GM20000 (cell line): ENCODE measurements around the gene TENT5D.
"Not testable (repeated sequence)": the region's sequence is repeated elsewhere in the genome, so short reads cannot be mapped to it uniquely, and the experiment has no call there.

Experiments used
- DNase-seq: peaks from one replicate; pipeline ENCODE4 v3.0.0; 2012; ENCODE audit warnings: low spot score
- CTCF ChIP-seq: IDR thresholded peaks from 2 replicates; pipeline ENCODE4 v1.5.1; 2012; ENCODE audit warnings: mild to moderate bottlenecking, control low read depth; ENCODE audit errors: extremely low read depth, missing control alignments

Gene TENT5D

DNA sequence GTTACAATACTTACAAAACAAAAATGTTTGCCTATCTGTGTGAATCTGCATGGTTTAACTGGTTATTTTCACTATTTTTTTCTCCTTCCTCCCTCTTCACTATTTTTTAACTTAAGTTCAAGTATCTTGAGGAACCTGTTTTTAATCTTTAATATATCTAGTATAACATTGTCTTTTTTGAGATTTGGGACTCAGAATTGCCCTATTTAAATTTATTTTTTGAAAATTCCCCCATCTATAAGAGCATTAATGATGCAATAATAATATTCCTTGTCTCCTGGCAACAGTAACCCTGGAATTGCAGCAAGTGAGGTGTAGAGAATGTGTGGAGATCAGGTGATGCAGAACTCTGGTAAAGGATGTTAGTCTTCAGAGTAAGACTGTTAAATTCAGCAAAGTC, at the start of gene TENT5D:
Gene TENT5D (plus strand): TSS at position 301 of the 400 bp plus-strand sequence. CDS start 22,093 bp downstream, outside the sequence.
- no peak for TF ChIP-seq CTCF

GRCh38 chrX:80385651-80386050, 34.6 kb upstream of the TENT5D start:
- DNase-seq = not testable (repeated sequence)

More for the DNA sequence above, at the start of gene TENT5D:
- DNase-seq = no peak

DNA sequence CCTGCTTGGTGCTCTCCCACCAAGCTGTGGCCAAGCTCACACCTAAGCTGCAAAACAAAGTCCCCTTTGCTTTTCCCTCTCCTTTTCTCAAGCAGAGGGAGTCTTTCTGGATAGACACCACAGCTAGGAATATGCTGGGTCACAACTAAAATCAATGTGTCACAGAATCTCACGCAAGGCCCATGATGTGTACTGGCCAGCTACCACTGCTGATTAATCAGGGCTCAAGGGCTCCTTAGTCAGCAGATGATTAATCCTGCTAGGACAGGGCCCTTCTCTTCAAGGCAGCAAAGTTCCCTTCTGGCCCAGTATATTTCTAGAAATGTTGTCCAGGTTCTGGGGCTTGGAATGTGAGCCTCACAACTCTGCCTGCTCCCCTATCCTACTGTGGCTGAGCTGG, 32.0 kb upstream of the TENT5D start:
- no peak for TF ChIP-seq CTCF
- DNase-seq = no peak

DNA sequence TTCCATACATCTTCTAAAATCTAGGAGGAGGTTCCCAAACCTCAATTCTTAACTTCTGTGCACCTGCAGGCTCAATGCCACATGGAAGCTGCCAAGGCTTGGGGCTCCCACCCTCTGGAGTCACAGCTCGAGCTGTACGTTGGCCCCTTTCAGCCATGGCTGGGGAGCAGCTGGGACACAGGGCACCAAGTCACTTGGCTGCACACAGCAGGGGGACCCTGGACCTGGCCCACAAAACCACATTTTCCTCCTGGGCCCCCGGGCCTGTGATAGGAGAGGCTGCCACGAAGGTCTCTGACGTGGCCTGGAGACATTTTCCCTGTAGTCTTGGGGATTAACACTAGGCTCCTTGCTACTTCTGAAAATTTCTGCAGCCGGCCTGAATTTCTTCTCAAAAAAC, 8.2 kb upstream of the TENT5D start:
- TF ChIP-seq CTCF = no peak
- DNase-seq = no peak

- no peak for DNase-seq
- no peak for TF ChIP-seq CTCF
Measured at GRCh38 chrX:80423000-80423399, 2.8 kb downstream of the TENT5D start.

DNA sequence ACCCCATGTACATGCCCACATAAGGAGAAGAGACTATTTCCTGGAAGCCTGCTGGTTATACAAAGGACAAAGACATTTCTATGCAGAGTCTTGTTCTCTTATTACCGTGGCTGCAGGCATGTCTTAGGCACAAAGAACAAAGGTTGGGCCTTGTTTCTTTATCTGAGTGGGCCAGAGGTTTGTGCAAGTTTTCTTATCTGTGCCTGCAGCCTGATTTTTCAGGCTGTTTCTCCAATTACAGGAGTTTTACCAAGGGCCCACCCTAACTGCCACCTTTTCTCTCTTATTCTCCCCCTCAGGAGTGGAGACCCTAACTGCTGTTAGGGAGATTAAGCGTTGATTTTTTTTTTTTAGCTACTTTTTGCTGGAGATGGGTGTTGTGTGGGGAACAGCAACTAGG, 3.5 kb downstream of the TENT5D start:
- TF ChIP-seq CTCF = no peak
- no peak for DNase-seq

DNA sequence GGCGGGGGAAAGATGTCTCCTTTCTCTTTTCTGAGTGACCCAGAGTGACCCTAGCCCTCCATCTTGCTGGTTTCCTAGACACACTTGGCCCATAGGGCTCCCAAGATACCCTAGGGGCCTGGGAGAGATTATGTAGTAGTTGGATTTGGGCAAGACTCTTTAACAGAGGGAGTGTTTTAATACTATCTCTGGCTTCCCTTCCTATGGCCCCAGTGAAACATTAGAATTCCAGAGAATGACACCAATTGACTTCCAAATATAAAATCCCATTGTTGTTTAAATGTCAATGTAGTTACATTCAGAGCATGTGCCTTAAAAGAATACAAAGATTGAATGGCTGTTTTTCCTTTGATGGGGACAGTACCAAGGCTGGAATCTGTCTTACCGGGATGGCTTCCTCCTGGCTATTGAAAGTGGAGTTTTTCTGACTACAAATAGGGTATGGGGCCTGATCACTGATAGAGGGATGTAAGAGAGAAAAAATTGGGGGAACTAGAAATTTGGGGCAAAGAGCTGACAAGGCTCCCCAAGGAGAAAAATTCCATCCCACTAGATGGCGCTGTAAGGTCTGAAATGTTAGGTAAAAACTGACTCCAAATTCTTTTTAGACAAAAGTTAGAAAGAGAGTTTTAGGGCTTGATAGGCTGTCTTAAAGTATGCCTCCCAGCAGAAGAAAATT, 10.7 kb downstream of the TENT5D start:
- TF ChIP-seq CTCF = no peak
- DNase-seq = peak; percentile 2

- DNase-seq = no peak
- TF ChIP-seq CTCF = no peak
Measured at GRCh38 chrX:80431505-80431832, 11.2 kb downstream of the TENT5D start.
